ENCODE results near the gene SLC23A3. TPM values are rescaled to one million over a fixed set of nuclear protein-coding genes. Genes with fewer than 3 reads are reported as not detected.

SLC23A3 gene
- polyA plus RNA-seq, 1 experiment: 0.53 TPM

DNA sequence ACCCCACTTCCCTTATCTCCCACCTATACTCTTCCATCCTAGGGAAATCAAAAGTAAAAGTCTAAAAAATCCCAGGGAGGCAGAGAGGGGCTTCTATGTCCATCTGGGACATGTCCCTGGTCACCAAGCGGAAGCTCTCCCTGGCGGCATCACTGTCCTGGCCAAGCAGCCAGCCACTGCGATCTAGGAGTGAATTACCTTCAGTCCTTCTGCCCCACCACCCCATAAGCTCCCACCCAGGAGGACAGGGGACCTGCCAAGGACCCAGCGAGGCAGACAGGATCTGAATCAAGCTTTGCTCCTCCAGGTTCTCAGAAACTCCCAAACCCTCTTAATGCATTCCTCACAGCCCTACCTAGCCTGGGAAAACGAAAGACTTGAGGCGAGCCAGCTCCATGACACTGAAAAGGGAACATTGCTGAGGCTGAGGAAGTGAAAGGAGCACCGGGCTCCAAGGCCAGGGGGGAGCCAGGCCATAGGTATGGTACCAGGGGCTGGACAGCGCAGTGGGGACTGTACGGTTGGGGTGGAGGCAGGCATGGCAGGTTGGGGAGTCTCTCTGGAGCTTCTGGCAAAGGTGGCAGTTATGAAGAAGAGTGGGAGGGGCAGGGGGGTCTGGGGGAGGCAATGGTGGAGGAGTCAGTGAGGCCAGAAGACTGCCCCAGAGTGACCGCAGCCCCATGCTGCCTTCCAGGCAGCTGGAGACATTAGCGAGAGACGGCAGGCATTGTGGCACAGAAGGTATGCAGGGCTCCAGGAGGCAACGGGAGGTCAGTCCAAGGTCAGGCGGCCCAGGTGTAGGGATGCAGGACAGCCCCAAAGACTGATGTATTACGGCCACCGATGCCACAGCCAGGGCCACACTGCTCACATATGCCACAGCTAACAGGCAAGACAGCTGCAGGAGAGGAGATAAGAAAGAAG lies 2.7 kb upstream of the SLC23A3 start:
- ChIA-PET POLR2A (interaction anchor here (1.1 kb wide), 1 partner anchor 10 kb away, joined by 3 read pairs; no protein-coding TSS in a partner anchor), CTCF (interaction anchor here (0.6 to 3.6 kb wide), 12 partner anchors 9 to 126 kb away, joined by 3 to 40 read pairs (median 4); partner anchors contain the start of genes GLB1L, NHEJ1 and STK16)
- DNase-seq (ENCODE audit: low read depth, low spot score): no peak
- no peak overlapping the region for H3K4me3 ChIP-seq (ENCODE audit: low read depth, low read length)
- no peaks in the 10 kb centered on the region for H3K27me3 ChIP-seq (ENCODE audit: control insufficient read depth, insufficient read depth, low read length)
- peak overlapping the region; percentile 70 for H3K27ac ChIP-seq (ENCODE audit: low read depth, low read length)
- no peaks in the 10 kb centered on the region; the same call in 1 of the 2 replicates for H3K9me3 ChIP-seq (ENCODE audit: control insufficient read depth, insufficient read depth, low read length)
- TF ChIP-seq, protein P1, sequence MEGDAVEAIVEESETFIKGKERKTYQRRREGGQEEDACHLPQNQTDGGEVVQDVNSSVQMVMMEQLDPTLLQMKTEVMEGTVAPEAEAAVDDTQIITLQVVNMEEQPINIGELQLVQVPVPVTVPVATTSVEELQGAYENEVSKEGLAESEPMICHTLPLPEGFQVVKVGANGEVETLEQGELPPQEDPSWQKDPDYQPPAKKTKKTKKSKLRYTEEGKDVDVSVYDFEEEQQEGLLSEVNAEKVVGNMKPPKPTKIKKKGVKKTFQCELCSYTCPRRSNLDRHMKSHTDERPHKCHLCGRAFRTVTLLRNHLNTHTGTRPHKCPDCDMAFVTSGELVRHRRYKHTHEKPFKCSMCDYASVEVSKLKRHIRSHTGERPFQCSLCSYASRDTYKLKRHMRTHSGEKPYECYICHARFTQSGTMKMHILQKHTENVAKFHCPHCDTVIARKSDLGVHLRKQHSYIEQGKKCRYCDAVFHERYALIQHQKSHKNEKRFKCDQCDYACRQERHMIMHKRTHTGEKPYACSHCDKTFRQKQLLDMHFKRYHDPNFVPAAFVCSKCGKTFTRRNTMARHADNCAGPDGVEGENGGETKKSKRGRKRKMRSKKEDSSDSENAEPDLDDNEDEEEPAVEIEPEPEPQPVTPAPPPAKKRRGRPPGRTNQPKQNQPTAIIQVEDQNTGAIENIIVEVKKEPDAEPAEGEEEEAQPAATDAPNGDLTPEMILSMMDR (IDR thresholded peaks at IDR 0.05; ENCODE audit: low read depth, low read length): no peak

DNA sequence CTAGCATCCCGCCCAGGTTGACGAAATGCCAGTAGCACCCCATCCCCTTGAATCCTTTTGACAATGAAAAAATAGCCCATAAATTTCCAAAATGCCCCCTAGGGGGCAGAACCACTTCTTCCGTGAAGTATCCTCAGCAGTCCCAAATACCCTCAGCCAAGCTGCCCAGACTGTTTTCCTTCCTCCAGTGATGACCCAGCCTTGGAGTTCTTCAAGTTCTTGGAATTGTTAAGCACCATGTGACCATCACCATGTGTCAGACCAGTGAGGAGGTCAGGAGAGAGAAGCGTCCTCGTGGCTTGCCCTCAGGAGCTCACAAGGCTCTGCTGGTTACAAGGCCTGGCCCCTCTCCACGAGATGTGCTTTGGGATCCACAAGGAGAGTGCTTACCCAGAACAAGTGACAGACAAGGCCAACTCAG lies 1.4 kb upstream of the SLC23A3 start:
- ChIA-PET CTCF (interaction anchor here (0.7 to 3.6 kb wide), 24 partner anchors 8 to 145 kb away, joined by 3 to 40 read pairs (median 4); partner anchors contain the start of genes GLB1L, NHEJ1 and STK16), POLR2A (interaction anchor here (0.9 to 1.8 kb wide), 4 partner anchors 11 to 47 kb away, joined by 3 to 4 read pairs (median 3); partner anchors contain the start of genes ABCB6 and ZFAND2B)
- Histone ChIP-seq H3K4me3 (ENCODE audit: low read depth, low read length) (no peak overlapping the region), H3K9me3 (ENCODE audit: control insufficient read depth, insufficient read depth, low read length) (no peaks in the 10 kb centered on the region; the same call in 1 of the 2 replicates), H3K27me3 (ENCODE audit: control insufficient read depth, insufficient read depth, low read length) (no peaks in the 10 kb centered on the region), H3K27ac (ENCODE audit: low read depth, low read length) (peak overlapping the region; percentile 70)
- DNase-seq (ENCODE audit: low read depth, low spot score): peak; percentile 64
- TF ChIP-seq, protein P1 (IDR thresholded peaks at IDR 0.05; ENCODE audit: low read depth, low read length): peak; percentile 79

DNA sequence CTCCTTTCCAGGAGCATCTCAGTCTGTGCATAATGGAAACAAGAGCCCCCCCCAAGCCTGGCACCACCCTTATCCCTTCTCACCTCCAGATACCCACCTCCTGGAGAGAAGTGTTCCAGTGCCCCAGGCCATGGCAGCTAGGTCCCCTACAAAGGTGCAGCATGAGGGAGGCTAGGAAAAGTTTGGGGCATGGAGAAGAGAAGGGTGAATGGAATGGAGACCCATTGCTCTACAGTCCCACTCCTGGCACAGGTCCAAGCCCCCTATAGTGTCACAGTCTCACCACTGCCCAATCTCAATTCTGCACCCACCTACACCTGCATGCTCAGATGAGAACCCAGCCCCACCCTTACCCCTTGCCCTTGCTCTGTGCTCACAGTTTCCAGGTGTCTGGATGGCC lies 897 bp downstream of the SLC23A3 start:
- no peak overlapping the region for H3K27ac ChIP-seq (ENCODE audit: low read depth, low read length)
- ChIA-PET POLR2A (no interaction called here), CTCF (no interaction called here)
- no peak overlapping the region for H3K4me3 ChIP-seq (ENCODE audit: low read depth, low read length)
- H3K9me3 ChIP-seq (ENCODE audit: control insufficient read depth, insufficient read depth, low read length): no peaks in the 10 kb centered on the region; the same call in 1 of the 2 replicates
- DNase-seq (ENCODE audit: low read depth, low spot score): no peak
- no peaks in the 10 kb centered on the region for H3K27me3 ChIP-seq (ENCODE audit: control insufficient read depth, insufficient read depth, low read length)
- TF ChIP-seq, protein P1 (IDR thresholded peaks at IDR 0.05; ENCODE audit: low read depth, low read length): no peak

DNA sequence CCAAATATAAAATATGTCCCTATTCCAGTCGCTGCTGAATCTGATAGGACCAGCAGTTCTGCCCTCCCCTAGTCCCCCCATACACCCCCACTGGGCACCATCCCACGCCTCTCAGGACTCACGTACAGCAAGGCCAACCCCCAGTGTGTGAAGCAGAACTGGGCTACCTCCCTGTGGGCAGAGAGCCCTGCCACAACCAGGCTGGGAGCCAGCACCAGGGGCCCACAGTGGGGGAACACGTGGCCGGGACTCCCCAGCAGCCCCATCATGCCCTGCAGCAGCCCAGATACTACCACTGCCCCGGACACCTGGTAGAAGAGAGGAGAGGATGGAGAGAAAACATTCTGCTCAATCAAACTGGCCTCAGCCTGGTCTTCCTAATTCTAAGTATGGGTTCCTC lies 1.3 kb downstream of the SLC23A3 start:
- CTCF ChIA-PET: no interaction called here
- TF ChIP-seq, protein P1 (IDR thresholded peaks at IDR 0.05; ENCODE audit: low read depth, low read length): no peak
- Histone ChIP-seq H3K27ac (ENCODE audit: low read depth, low read length) (no peak overlapping the region), H3K9me3 (ENCODE audit: control insufficient read depth, insufficient read depth, low read length) (no peaks in the 10 kb centered on the region; the same call in 1 of the 2 replicates), H3K27me3 (ENCODE audit: control insufficient read depth, insufficient read depth, low read length) (no peaks in the 10 kb centered on the region), H3K4me3 (ENCODE audit: low read depth, low read length) (no peak overlapping the region)
- no peak for DNase-seq (ENCODE audit: low read depth, low spot score)
- POLR2A ChIA-PET: no interaction called here

DNA sequence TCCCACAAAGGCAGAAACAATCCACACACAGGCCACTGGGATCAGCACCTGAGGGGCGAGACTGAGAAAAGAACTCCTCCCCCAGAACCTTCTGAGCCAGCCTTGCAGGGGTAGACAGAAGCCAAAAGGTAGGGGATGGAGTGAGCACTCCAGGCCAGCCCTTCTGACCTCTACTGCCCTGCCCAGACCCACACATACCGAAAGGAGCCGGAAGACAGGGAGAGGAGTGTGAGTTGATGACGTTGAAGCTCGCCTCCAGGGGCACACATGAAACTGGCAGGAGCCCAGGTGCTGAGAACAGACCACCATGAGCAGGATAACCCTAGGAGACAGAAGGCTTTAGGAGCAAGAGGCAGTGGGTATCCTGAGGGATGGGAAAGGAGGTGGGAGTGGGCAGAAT lies 1.8 kb downstream of the SLC23A3 start:
- POLR2A ChIA-PET: no interaction called here
- Histone ChIP-seq H3K9me3 (ENCODE audit: control insufficient read depth, insufficient read depth, low read length) (no peaks in the 10 kb centered on the region; the same call in 1 of the 2 replicates), H3K4me3 (ENCODE audit: low read depth, low read length) (no peak overlapping the region), H3K27me3 (ENCODE audit: control insufficient read depth, insufficient read depth, low read length) (no peaks in the 10 kb centered on the region), H3K27ac (ENCODE audit: low read depth, low read length) (no peak overlapping the region)
- no peak for DNase-seq (ENCODE audit: low read depth, low spot score)
- CTCF ChIA-PET: no interaction called here
- TF ChIP-seq, protein P1 (IDR thresholded peaks at IDR 0.05; ENCODE audit: low read depth, low read length): no peak

Data from AG04450 (cell line).